Effector memory CD4-positive, alpha-beta T cell (primary cell): ENCODE measurements around the gene AMOTL1.

Experiments used
- DNase-seq, 3 donors: peaks; one replicate each; pipeline ENCODE4 v3.0.0-alpha.2; 2020
- H3K27ac ChIP-seq: 2 replicates; pipeline ENCODE4 v1.7.0; 2013; ENCODE audit warnings: mild to moderate bottlenecking, low read length, moderate library complexity; ENCODE audit not compliant: insufficient read depth, poor library complexity, severe bottlenecking
- H3K27me3 ChIP-seq: replicated peaks from 2 replicates; pipeline ENCODE4 v1.7.0; 2013; ENCODE audit warnings: mild to moderate bottlenecking, low read length; ENCODE audit not compliant: insufficient read depth, control insufficient read depth, poor library complexity, severe bottlenecking
- H3K36me3 ChIP-seq: 2 replicates; pipeline ENCODE4 v1.7.0; 2013; ENCODE audit warnings: mild to moderate bottlenecking, low read length, moderate library complexity; ENCODE audit not compliant: control insufficient read depth, insufficient read depth
- H3K4me1 ChIP-seq: 2 replicates; pipeline ENCODE4 v1.7.0; 2013; ENCODE audit warnings: low read length, mild to moderate bottlenecking; ENCODE audit not compliant: control insufficient read depth, insufficient read depth, poor library complexity, severe bottlenecking
- H3K4me3 ChIP-seq: 2 replicates; pipeline ENCODE4 v1.7.0; 2013; ENCODE audit warnings: low read length, low read depth, mild to moderate bottlenecking; ENCODE audit not compliant: insufficient read depth, poor library complexity, severe bottlenecking
- H3K9me3 ChIP-seq: 2 replicates; pipeline ENCODE4 v1.7.0; 2013; ENCODE audit warnings: mild to moderate bottlenecking, low read length, moderate library complexity; ENCODE audit not compliant: control insufficient read depth

The AMOTL1 gene

DNA sequence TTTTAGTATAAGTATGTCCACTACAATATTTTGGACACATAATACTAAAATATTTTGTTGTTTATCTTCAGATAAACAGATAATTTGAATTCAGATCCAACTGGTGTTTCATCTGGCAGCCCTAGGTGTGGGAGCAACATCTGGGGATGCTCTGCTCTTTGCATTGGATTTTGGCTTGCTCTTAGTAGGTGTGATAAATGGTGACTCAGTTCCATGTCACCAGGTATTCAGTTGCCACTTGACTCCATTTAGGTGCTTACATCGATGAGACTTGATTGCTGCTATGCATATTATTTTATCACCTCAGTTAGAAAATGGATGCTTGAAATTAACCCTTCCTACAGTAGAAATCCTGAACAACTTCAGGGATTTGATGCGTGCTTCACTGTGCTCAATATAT is 13.3 kb upstream of the AMOTL1 start:
- Histone ChIP-seq H3K27me3 (no peaks in the 10 kb centered on the region), H3K9me3 (no peaks in the 10 kb centered on the region), H3K4me1 (no peaks in the 10 kb centered on the region), H3K36me3 (no peaks in the 10 kb centered on the region), H3K27ac (no peak overlapping the region), H3K4me3 (no peak overlapping the region)
- no peak for DNase-seq

DNA sequence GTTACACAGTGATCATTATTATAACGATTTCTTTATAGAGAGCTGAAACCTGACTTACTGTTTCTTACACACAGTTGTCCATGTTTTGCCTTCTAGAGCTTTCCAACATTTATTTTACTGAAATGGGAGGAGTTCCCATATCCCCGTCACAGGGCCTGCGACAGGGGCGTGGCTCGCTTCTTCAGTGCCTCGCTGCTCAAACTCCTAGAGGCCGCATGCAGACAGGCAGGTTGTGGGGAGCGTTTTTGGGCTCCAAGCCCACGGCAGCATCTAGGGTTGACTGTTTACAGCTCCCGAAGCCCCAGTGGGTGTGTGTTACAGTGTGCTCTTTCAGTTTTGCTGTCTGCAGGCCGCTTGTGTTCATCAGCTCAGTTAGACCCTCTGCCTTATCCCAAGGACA is 12.7 kb upstream of the AMOTL1 start:
- Histone ChIP-seq H3K4me3 (no peak overlapping the region), H3K9me3 (no peaks in the 10 kb centered on the region), H3K27ac (no peak overlapping the region), H3K36me3 (no peaks in the 10 kb centered on the region), H3K27me3 (no peaks in the 10 kb centered on the region), H3K4me1 (no peaks in the 10 kb centered on the region)
- DNase-seq, result no peak

DNA sequence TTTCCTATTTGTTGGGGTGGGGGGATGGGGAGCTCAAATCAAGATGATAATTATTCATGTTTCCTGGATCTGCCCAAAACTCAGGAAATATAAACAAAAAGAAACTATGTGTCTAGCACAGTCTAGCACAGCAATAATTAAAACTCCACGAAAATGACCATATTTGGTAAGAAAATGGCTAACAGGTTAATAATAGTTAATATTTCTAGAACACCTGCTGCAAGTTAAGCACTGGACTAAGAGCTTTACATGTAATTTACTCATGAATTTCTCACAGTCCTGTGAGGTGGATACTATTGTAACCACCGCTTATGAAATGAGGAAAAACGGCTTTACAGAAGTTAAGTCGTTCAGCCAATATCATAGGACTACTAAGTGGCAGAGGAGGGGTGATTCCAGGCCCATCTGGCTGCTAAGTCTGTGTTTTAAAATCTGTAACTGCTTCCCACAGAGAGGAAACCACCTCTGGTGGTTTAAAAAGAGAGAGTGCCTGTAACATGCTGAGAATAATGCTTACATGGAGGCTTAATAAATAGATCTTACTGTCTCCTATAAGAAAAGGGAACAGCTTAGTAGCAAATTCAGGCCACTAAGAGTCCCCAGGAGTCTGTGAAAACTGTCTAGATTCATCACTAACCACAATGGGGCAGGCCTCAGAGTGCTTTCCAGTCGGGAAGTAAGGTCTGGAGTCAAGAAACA is 11.0 kb upstream of the AMOTL1 start:
- H3K27me3 ChIP-seq, result no peaks in the 10 kb centered on the region
- H3K4me3 ChIP-seq, result no peak overlapping the region
- DNase-seq, result no peak
- H3K9me3 ChIP-seq, result no peaks in the 10 kb centered on the region
- H3K4me1 ChIP-seq, result no peaks in the 10 kb centered on the region
- H3K36me3 ChIP-seq, result no peaks in the 10 kb centered on the region
- no peak overlapping the region for H3K27ac ChIP-seq

DNA sequence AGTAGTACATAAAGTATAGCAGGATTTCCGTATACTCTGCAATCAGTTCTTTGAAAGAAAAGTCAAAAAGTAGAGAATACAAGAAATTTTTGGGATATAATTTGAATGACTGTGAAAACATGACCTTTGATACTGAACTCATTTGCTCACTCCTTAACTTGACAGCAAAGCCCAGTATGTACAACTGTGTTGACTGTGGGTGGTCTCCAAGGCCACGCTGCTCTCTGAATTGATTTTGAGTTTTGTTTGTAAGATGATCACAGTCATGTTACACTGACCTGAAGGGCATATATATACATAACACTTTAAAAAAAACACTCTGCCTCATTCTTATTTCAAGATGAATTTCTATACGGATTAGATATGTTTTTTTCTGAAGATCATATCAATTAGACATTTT is 9.5 kb upstream of the AMOTL1 start:
- no peaks in the 10 kb centered on the region for H3K4me1 ChIP-seq
- H3K9me3 ChIP-seq, result no peaks in the 10 kb centered on the region
- H3K36me3 ChIP-seq, result no peaks in the 10 kb centered on the region
- no peak for DNase-seq
- no peak overlapping the region for H3K4me3 ChIP-seq
- H3K27me3 ChIP-seq, result no peaks in the 10 kb centered on the region
- H3K27ac ChIP-seq, result no peak overlapping the region

DNA sequence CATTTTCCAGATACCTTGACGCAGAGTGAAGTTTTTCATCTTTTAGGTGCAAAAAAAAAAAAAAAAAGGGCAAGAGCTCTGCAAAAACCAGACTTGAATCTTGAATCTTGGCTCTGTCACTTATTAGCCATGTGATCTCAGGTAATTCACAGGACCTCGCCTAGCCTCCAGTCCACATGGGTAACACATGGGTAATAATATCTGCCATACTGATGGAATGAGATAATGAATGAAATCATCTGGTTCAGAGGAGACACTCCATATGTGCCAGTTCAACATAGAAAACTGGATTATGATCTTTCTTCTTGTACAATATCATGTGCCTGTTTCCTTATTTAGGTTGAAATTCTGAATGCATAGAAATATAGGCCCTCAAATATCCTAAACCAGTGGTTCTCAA is 8.6 kb upstream of the AMOTL1 start:
- Histone ChIP-seq H3K27ac (no peak overlapping the region), H3K4me3 (no peak overlapping the region), H3K4me1 (no peaks in the 10 kb centered on the region), H3K36me3 (no peaks in the 10 kb centered on the region), H3K27me3 (no peaks in the 10 kb centered on the region), H3K9me3 (no peaks in the 10 kb centered on the region)
- DNase-seq, result no peak

DNA sequence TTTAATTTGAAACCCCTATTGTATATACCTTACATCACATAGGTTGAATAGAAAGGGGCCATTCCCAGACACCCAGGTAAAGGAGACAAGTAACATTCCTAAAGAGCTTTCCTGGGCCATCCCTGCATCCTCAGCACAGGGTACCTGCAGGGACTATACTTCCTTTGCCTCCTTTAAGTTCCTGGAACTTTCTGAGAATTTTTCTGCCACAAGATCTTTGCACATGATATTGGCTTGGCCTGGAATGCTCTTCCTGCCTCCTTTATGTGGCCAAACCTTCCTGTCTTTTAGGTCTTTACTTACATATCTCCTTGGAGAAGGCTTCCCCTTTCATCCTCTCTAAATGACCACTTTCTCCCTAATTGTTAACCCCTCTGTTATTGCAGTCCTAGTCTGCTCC is 7.9 kb upstream of the AMOTL1 start:
- DNase-seq, result no peak
- H3K4me3 ChIP-seq, result no peak overlapping the region
- H3K9me3 ChIP-seq, result no peaks in the 10 kb centered on the region
- no peaks in the 10 kb centered on the region for H3K4me1 ChIP-seq
- no peaks in the 10 kb centered on the region for H3K27me3 ChIP-seq
- H3K27ac ChIP-seq, result no peak overlapping the region
- no peaks in the 10 kb centered on the region for H3K36me3 ChIP-seq

DNA sequence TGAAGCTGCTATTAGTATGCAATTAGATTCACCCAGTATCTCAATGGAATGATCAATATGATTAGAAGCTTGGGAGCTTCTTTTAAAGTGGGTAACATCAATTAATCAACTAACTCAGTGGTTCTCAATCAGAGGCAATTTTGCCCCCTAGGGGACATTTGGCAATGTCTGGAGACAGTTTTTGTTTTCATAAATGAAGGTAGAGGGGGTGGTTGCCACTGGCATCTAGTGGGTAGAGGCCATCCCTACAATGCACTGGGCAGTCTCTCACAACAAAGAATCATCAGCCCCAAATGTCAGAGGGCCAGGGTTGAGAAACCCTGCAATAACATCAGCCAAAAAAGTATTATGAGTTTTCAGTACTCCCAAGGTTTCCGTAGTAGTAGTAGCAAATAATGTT is 5.9 kb upstream of the AMOTL1 start:
- Histone ChIP-seq H3K36me3 (no peaks in the 10 kb centered on the region), H3K4me3 (no peak overlapping the region), H3K27me3 (no peaks in the 10 kb centered on the region), H3K9me3 (no peaks in the 10 kb centered on the region), H3K27ac (no peak overlapping the region), H3K4me1 (no peaks in the 10 kb centered on the region)
- no peak for DNase-seq

DNA sequence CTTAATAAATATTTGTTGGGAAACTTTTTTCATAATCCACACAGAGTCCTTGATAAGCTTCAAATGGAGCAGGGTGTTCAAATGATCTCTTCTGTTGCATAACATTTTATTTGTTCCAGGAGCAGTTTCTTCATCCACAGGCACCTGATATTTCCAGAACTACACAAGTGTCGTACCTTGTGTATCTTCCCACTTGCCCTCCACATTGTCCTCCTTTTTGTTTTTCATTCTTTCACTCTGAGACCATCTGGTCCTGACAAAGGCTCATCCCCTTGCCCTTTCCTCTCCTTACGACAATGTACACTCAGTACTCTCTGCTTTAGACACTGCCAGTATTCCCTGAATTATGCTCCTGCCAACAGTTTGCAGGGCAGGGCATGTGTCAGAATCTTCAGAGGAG is 5.2 kb upstream of the AMOTL1 start:
- no peaks in the 10 kb centered on the region for H3K36me3 ChIP-seq
- no peak overlapping the region for H3K4me3 ChIP-seq
- H3K9me3 ChIP-seq, result no peaks in the 10 kb centered on the region
- H3K27ac ChIP-seq, result no peak overlapping the region
- no peaks in the 10 kb centered on the region for H3K4me1 ChIP-seq
- DNase-seq, result no peak
- H3K27me3 ChIP-seq, result no peaks in the 10 kb centered on the region

DNA sequence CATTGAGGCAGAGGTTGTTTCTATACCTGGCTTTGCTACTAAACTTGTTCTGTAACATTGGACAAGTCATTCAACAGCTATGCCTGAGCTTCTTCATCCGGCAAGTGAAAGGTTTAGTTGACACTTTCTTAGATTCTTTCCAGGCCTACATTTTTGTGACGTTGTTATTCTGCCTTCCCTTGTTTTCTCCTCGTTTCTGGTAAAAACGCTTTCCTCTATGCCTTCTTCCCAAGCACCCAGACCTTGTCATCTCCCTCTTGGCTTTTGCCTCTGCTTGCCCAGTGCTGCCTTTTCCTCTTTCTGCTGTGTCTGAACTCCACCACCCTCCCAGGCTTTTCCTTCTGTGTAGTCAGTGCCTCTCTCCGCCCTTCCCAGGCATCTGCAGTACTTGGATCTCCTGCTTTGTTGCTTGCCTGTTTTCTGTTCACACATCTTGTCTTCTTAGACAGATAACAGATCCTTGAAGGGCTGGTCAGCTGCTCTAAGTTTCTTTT is 1.4 kb upstream of the AMOTL1 start:
- Histone ChIP-seq H3K27ac (no peak overlapping the region), H3K4me1 (no peaks in the 10 kb centered on the region), H3K36me3 (no peaks in the 10 kb centered on the region), H3K4me3 (no peak overlapping the region), H3K27me3 (peaks cover 12% of the 10 kb centered on the region), H3K9me3 (no peaks in the 10 kb centered on the region)
- DNase-seq, result no peak

DNA sequence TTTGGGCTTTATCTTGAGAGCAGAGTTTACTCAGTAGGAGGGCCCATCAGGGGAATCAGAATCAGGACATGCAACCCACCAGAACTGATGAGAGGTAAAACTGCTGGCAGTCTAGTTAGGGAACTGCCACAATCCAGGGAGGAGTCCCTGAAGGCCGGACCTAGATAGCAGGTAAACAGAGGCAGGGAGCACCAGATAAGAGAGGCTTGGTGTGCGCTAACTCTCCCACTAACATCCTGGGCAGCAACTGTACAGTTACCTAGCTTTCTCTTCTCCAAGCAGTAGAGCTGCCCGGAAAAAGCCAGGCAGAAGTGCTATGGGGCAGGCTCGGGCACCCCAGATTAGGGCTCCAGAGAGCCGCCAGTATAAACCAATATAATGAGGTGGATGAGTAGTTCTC is 865 bp upstream of the AMOTL1 start:
- Histone ChIP-seq H3K27me3 (peaks cover 12% of the 10 kb centered on the region), H3K4me3 (no peak overlapping the region), H3K36me3 (no peaks in the 10 kb centered on the region), H3K27ac (no peak overlapping the region), H3K9me3 (no peaks in the 10 kb centered on the region), H3K4me1 (no peaks in the 10 kb centered on the region)
- no peak for DNase-seq
